Measurements from ENCODE around the gene TEX52. TPM values are rescaled to one million over a fixed set of nuclear protein-coding genes. Genes with fewer than 3 reads are reported as not detected.

Gene TEX52
- total and polyA plus RNA-seq, 2 of the 8 experiments (the other 6 are each of a cell fraction or from before 2014, with no cell fraction given) = not detected

DNA sequence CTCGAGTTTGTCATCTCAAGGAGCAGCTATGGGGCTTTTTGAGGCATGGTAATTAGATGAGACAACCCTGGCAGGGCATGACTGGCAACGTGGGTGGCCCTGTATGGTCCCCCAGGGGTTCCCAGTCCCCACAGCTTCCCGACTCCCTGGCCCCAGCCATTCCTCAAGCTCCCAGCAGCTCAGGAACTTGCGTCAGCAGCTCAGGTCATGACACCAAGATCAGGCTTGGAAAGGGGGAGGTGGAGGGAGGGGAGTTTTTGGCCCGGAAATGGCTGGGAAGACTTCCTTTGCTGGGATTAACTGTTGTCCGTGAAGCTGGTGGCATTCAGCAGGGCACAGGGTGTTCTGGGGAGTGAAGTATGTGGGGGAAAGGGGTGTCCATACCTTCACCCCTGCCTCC, 11.6 kb downstream of the TEX52 start (continued):
- TF ChIP-seq, protein P1, sequence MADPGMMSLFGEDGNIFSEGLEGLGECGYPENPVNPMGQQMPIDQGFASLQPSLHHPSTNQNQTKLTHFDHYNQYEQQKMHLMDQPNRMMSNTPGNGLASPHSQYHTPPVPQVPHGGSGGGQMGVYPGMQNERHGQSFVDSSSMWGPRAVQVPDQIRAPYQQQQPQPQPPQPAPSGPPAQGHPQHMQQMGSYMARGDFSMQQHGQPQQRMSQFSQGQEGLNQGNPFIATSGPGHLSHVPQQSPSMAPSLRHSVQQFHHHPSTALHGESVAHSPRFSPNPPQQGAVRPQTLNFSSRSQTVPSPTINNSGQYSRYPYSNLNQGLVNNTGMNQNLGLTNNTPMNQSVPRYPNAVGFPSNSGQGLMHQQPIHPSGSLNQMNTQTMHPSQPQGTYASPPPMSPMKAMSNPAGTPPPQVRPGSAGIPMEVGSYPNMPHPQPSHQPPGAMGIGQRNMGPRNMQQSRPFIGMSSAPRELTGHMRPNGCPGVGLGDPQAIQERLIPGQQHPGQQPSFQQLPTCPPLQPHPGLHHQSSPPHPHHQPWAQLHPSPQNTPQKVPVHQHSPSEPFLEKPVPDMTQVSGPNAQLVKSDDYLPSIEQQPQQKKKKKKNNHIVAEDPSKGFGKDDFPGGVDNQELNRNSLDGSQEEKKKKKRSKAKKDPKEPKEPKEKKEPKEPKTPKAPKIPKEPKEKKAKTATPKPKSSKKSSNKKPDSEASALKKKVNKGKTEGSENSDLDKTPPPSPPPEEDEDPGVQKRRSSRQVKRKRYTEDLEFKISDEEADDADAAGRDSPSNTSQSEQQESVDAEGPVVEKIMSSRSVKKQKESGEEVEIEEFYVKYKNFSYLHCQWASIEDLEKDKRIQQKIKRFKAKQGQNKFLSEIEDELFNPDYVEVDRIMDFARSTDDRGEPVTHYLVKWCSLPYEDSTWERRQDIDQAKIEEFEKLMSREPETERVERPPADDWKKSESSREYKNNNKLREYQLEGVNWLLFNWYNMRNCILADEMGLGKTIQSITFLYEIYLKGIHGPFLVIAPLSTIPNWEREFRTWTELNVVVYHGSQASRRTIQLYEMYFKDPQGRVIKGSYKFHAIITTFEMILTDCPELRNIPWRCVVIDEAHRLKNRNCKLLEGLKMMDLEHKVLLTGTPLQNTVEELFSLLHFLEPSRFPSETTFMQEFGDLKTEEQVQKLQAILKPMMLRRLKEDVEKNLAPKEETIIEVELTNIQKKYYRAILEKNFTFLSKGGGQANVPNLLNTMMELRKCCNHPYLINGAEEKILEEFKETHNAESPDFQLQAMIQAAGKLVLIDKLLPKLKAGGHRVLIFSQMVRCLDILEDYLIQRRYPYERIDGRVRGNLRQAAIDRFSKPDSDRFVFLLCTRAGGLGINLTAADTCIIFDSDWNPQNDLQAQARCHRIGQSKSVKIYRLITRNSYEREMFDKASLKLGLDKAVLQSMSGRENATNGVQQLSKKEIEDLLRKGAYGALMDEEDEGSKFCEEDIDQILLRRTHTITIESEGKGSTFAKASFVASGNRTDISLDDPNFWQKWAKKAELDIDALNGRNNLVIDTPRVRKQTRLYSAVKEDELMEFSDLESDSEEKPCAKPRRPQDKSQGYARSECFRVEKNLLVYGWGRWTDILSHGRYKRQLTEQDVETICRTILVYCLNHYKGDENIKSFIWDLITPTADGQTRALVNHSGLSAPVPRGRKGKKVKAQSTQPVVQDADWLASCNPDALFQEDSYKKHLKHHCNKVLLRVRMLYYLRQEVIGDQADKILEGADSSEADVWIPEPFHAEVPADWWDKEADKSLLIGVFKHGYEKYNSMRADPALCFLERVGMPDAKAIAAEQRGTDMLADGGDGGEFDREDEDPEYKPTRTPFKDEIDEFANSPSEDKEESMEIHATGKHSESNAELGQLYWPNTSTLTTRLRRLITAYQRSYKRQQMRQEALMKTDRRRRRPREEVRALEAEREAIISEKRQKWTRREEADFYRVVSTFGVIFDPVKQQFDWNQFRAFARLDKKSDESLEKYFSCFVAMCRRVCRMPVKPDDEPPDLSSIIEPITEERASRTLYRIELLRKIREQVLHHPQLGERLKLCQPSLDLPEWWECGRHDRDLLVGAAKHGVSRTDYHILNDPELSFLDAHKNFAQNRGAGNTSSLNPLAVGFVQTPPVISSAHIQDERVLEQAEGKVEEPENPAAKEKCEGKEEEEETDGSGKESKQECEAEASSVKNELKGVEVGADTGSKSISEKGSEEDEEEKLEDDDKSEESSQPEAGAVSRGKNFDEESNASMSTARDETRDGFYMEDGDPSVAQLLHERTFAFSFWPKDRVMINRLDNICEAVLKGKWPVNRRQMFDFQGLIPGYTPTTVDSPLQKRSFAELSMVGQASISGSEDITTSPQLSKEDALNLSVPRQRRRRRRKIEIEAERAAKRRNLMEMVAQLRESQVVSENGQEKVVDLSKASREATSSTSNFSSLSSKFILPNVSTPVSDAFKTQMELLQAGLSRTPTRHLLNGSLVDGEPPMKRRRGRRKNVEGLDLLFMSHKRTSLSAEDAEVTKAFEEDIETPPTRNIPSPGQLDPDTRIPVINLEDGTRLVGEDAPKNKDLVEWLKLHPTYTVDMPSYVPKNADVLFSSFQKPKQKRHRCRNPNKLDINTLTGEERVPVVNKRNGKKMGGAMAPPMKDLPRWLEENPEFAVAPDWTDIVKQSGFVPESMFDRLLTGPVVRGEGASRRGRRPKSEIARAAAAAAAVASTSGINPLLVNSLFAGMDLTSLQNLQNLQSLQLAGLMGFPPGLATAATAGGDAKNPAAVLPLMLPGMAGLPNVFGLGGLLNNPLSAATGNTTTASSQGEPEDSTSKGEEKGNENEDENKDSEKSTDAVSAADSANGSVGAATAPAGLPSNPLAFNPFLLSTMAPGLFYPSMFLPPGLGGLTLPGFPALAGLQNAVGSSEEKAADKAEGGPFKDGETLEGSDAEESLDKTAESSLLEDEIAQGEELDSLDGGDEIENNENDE (IDR thresholded peaks at IDR 0.05; ENCODE audit: insufficient replicate concordance, low read length) = no peak
- TF ChIP-seq RXRA (IDR thresholded peaks at IDR 0.05; ENCODE audit: insufficient read depth, low read depth, low read length) = no peak
- no peak for TF ChIP-seq POLR2AphosphoS5 (IDR thresholded peaks at IDR 0.05; ENCODE audit: low read depth, low read length)
- no peak for TF ChIP-seq TAF1 (IDR thresholded peaks at IDR 0.05; ENCODE audit: low read depth, low read length)
- no peak for TF ChIP-seq CHD1 (IDR thresholded peaks at IDR 0.05; ENCODE audit: low read depth, low read length)
- TF ChIP-seq EP300 (IDR thresholded peaks at IDR 0.05; ENCODE audit: borderline replicate concordance in 1 of 2, low read depth in 2 of 2, low read length in 2 of 2) = no peak
- no peak for TF ChIP-seq CBX5 (IDR thresholded peaks at IDR 0.05; ENCODE audit: low read depth, low read length)
- TF ChIP-seq, protein P2, sequence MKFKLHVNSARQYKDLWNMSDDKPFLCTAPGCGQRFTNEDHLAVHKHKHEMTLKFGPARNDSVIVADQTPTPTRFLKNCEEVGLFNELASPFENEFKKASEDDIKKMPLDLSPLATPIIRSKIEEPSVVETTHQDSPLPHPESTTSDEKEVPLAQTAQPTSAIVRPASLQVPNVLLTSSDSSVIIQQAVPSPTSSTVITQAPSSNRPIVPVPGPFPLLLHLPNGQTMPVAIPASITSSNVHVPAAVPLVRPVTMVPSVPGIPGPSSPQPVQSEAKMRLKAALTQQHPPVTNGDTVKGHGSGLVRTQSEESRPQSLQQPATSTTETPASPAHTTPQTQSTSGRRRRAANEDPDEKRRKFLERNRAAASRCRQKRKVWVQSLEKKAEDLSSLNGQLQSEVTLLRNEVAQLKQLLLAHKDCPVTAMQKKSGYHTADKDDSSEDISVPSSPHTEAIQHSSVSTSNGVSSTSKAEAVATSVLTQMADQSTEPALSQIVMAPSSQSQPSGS (IDR thresholded peaks at IDR 0.05; ENCODE audit: low read length) = no peak
- TF ChIP-seq JUN (IDR thresholded peaks at IDR 0.05; ENCODE audit: low read depth, low read length) = no peak
- TF ChIP-seq RAD21 (IDR thresholded peaks at IDR 0.05 in 1 of 2, conservative IDR thresholded peaks at IDR 0.05 in 1 of 2; ENCODE audit: low read depth in 2 of 2, low read length in 2 of 2) = no peak
